ENCODE results near the gene TRIOBP.

DNA sequence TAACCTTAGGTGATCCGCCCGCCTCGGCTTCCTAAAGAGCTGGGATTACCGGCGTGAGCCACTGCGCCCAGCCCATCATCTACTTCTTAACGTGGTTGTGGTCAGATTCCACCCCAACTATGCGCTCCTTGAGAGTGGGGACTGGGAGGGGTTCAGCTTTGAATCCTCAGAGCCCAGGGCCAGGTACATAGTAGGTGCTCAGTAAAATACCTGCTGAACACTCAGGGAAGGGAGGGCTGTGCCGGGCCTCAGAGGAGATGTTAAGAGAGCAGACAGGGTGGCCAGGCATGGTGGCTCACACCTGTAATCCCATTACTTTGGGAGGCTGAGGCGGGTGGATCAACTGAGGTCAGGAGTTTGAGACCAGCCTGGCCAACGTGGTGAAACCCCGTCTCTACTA lies 22.6 kb upstream of the TRIOBP start:
- TF ChIP-seq CTCF (conservative IDR thresholded peaks at IDR 0.05): no peak
- no peak for TF ChIP-seq ZFX (IDR thresholded peaks at IDR 0.05)
